HL-60/S4 treated with phorbol 12-myristate 13-acetate at 8.2 ng/mL for 4 days and 3 days (cell line): ENCODE data around the gene ARGLU1.
"Not testable (repeated sequence)": the region's sequence is repeated elsewhere in the genome, so short reads cannot be mapped to it uniquely, and the experiment has no call there.

Experiments used
- in situ Hi-C: fragments of 300-500 bp; cut with MboI; formaldehyde crosslinking; loops from 2 replicates; pipeline ENCODE4 v1.15.0; 2022; ENCODE audit warnings: low sequenced_read_pairs

The ARGLU1 gene, protein sequence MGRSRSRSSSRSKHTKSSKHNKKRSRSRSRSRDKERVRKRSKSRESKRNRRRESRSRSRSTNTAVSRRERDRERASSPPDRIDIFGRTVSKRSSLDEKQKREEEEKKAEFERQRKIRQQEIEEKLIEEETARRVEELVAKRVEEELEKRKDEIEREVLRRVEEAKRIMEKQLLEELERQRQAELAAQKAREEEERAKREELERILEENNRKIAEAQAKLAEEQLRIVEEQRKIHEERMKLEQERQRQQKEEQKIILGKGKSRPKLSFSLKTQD

DNA sequence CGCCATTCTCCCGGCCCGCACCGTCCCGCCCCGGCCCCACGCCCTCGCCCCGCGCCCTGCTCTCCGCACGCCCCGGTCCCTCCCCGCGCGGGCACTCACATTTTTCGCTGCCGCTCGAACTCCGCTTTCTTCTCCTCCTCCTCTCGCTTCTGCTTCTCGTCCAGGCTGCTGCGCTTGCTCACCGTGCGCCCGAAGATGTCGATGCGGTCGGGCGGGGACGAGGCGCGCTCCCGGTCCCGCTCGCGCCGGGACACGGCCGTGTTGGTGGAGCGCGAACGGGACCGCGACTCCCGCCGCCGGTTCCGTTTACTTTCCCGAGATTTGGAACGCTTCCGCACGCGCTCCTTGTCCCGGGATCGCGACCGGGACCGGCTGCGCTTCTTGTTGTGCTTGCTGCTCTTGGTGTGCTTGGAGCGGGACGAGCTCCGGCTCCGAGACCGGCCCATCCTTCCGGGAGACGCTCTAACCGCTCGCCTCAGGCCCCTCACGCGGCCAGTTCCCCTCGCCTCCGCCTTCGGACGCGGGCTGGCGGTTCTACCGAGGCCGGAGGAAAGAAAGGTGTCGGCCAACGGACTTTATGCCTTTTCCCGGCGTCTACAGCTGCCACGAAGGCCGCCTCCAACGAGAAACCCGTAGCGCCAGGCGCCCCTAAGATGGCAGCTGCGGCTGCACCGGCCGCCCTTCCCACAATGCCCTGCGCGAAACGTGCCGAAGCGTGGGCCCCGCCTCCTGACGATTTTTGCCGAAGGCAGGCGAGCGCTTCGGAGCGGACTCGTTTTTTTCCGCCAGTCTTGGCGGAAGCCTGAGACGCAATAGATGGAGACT lies at the start of gene ARGLU1:
Gene ARGLU1, minus strand, starts transcription at position 664 of the 825 bp plus-strand sequence. Its CDS starts 218 bp downstream, at position 446.
- in situ Hi-C loops: no loop called here

DNA sequence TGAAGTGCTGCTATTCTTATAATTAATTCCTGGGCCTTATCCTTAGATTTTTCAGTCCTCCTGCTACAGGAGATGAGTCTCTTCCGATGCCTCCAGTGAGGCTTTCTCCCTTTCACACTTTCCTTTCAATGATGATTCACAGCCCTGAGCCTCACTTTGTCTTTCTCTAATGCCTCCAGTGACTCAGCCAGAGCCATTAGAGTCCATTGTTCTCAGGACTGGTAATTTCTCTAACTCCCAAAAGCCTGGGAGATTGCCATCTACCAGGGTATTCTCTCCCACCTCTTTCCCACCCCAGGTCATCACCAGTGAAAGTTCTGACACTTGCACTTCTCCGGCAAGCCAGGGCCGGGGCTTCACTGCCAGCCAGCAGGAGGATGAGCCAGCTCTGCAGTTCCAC lies 49.6 kb upstream of the ARGLU1 start:
- in situ Hi-C loops: no loop called here

DNA sequence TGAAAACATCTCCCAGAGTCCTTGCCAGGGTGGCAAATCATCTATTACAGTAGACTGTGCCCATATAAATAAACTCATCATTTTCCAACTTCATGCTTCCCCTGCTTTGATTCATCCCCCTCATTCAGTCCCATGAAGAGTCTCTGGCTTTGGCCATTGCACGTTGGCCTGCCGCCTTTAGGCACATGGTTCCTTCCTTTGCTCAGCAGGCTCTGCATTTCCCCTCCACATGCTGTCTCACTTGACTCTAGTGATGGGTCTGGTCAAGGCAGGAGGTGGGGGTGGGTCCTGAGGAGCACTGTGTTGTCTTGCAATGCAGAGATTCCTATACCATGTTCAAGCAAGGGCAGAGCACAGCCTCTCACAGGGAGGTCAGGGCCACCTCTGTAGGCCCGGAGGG lies 48.8 kb upstream of the ARGLU1 start:
- in situ Hi-C loops: no loop called here

- in situ Hi-C loops: no loop called here
Measured at GRCh38 chr13:106614874-106615273, 46.9 kb upstream of the ARGLU1 start.

- in situ Hi-C loops: no loop called here
Measured at GRCh38 chr13:106612688-106613087, 44.8 kb upstream of the ARGLU1 start.

GRCh38 chr13:106610486-106610885 lies 42.5 kb upstream of the ARGLU1 start:
- in situ Hi-C loops: no loop called here

DNA sequence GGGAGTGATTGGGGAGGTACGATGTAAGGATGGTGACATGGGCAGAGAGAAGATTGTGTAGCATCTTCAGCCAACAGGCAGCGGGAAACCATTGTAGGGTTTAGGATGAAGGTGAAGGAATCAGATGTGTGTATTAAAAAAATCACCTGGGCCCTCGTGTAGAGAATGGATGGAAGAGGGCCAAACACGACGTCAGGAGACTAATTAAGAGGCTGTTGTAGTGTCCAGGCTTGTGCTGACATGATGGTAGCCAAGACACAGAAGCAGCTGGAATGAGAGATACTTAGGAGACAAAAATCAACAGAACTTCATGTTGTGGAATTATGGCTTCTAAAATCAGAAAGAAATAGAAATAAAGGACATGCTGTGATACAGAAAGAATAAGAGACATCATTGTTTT lies 41.2 kb upstream of the ARGLU1 start:
- in situ Hi-C loops: no loop called here

DNA sequence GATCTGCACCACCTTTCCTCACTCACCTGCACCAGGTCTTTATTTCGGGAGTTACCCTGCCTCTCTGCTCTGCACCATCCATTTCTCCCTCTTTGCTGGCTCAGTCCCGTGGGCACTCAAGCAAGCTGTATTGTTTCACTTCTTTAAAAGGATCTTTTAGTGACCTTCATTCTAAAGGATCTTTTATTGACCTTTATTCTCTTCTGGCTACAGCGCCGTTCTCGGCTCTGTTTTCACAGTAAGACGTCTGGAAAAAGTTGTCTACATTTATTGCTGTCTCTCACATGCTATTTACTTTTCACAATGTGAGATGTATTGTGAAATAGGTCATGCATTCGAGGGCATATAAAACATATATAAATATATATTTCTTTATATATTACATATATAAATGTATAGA lies 35.6 kb upstream of the ARGLU1 start:
- in situ Hi-C loops: no loop called here

GRCh38 chr13:106602178-106602577 lies 34.2 kb upstream of the ARGLU1 start:
- in situ Hi-C loops: no loop called here

DNA sequence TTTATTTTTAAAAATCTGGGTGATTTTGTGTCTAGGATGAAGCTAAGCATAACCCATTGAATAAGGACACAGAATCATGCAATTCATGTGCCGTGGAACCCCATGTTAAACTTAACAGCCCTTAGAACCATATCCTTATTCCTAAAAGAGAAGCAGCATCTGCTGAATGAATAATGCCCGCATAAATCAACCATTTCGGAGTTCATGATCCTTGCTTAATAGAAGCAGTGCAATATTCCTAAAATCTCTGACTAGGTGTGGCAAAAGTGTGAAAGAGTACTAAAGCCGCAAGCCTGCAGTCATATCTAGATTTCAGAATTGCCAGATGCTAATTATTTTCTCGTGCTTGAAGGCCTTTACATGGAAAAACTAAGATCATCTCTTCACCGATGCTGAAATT lies 33.6 kb upstream of the ARGLU1 start:
- in situ Hi-C loops: no loop called here

DNA sequence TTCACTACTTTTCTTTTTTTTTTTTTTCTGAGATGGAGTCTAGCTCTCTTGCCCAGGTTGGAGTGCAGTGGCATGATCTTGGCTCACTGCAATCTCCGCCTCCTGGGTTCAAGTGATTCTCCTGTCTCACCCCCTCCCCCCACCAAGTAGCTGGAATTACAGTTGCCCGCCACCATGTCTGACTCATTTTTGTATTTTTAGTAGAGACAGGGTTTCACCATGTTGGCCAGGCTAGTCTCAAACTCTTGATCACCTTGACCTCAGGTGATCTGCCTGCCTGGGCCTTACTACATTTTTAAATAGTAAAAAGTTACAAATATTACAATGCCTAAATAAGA lies 32.8 kb upstream of the ARGLU1 start:
- in situ Hi-C loops: not testable (repeated sequence)

DNA sequence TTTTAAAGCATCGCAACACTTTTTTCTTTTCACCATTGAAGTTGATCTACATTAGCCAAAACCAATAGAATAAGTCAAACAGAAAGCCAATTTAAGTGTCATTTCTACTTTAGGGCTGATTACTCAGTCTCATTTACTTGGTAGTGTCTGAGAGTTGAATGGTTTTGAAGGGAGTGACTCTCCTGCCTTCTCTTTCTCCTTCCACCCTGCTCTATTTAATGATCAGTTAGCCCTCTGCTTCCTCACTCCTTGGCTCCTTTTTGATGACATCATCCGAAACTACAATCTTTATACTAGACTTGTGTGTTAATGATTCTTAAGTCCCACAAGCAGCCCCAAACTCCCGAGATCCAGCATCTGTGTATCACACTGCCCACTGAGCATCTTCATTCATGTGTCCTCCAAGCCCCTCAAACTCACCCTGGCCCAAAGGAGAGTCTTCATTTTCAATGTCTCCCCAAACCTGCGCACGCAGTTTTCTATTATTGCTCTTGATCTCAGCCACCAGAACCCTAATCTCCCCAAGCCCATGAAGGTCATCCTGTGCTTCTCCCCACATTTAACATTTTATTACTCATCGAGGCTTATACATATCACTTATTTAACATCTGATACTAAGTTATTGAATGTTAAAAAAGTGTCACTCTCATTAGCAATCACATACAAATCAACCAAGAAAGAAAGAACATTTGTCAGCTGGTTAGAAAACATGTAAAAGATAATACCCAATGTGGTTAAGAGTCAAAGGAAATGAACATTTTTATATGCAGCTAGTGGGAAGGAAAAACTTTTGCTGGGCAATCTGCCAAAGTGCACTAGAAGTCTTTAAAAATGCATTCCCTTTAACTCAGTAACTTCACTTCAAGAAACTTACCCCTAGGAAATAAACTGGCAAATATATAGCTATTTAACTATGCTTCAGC lies 32.2 kb upstream of the ARGLU1 start:
- in situ Hi-C loops: no loop called here

DNA sequence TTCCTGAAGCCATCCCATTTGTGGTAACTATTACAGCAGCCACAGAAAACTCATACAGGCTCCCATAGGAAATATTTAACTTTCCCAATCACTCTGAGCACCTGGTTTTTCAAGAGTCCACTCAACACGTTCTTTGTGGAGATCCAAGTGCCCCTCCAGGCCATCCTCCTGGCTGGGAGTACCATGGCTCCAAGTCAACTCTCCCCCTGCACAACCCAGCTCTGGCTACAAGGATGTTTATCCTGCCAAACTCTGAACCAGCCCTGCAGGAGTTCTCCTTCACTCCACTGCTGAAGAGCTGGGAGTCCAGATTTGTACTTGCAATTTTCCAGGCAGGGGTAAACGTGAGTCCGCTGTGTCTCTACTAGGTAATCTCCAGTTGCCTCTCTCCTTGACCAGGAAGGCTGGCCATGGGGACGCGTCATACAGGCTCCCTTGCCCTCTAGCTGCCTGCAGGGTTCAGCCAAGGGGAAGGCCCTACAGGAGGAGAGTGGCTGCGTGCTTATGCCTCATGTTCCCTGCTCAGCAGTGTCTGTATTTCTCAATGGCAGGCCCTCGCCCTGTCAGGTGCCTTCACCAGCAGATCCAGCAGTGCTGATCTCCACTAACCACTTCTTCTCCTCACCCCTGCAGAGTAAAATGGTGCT lies 29.9 kb upstream of the ARGLU1 start:
- in situ Hi-C loops: no loop called here

GRCh38 chr13:106597186-106597585 lies 29.2 kb upstream of the ARGLU1 start:
- in situ Hi-C loops: no loop called here

GRCh38 chr13:106596275-106596937 lies 28.5 kb upstream of the ARGLU1 start:
- in situ Hi-C loops: no loop called here

GRCh38 chr13:106595625-106596024 lies 27.7 kb upstream of the ARGLU1 start:
- in situ Hi-C loops: no loop called here

- in situ Hi-C loops: no loop called here
Measured at GRCh38 chr13:106594980-106595379, 27.0 kb upstream of the ARGLU1 start.

DNA sequence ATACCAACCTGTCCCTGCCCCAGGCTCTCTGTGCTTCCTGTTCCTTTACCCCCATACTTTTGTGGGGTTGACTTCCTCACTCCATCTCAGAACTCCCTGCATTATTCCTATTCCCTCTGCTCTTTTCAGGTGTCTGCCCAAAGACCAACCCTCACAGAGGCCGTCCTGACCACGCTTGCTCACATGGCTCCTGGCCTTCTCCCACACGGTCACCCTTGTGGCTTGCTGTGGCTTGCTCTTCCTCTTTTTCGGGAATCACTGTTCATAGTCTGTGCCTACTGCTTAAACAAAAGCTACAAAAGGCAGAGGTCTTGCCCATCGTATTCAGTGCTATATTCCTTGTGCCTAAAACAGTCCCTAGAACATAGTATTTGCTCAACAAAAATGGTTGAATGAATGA lies 25.2 kb upstream of the ARGLU1 start:
- in situ Hi-C loops: no loop called here

DNA sequence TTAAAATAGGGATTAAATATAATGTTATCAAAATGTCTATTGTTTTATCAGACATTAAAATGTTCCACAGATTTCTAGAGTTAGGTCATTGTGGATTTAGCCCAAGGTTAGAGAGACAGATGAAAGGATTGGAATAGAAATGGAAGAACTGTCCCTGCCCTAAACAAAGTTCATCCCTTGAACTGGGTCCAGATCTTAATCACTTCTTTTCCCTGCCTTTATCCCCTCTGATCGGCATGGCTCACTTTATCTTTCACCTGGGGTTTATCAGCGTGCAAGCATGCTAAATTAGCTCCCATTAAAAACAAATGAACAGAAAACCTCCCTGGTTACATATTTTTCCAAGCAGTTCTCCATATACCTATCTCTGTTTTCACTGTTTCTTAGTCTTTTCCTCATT lies 23.4 kb upstream of the ARGLU1 start:
- in situ Hi-C loops: no loop called here

GRCh38 chr13:106589716-106590115 lies 21.8 kb upstream of the ARGLU1 start:
- in situ Hi-C loops: no loop called here
